ENCODE results near the gene GPC6.

GPC6 gene

DNA sequence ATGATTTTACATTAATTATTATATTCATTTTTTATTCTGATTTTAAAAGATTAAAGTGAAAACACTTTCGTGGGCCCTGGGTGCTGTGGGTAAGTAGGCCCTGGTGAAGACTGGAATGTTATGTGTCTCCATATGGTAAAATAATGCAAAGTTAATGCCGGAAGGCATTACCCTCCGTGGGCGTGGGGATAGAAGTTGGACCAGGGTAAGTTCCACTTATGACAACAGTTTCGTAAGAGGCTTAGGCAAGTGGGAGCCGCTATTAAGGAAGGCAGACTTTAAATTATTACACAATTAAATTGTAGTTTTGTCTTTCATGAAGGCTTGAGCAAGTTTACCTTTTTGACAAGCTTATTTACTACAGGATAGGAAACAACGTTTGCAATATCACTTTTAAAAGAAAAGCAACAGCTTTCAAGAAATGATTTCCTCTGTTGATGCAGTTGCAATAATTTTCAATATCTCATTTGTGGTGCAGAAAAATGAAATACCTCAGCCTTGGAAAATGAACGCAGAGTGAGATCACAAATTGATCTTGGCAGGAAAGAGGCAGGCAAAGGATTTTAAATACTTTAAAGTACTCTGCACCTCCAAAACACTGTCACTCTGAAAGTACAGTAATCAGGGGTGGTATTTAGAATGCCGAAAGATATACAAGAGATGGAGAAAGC lies 942.3 kb downstream of the GPC6 start:
- no peak for DNase-seq (ENCODE audit: low read depth)

DNA sequence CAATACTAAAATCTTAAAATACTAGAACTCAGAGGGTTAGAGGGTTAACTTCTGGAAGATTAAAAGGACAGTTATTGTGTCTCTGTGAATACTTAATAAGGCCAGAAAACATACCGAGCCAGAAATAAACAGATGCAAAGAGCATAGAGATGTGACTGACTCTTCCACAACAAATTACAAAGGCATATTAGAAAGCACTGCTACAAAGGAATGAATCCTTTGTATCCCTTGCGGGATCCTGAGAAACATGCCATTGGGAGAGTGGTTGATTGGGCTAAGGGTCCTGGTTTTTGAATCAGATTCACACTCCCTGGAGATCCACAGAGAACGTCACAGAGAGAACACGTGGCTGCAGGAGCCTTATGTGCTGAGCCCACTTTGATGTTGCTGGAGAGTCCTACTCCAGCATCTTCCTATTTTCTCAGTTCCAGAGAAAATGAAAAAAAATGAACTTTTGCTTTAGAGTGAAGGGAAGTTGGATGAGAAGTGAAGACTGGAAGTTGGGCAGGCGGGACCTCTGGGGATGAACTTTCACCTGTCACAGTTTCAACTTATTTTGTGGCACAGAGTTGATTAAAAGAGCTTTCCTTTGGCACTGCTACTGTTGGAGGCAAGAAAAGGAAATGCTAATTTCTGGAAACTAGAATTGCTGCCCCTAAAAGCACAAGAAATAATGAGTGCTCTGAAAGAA lies 943.0 kb downstream of the GPC6 start:
- no peak for DNase-seq (ENCODE audit: low read depth)

GRCh38 chr13:94170145-94170571 lies 943.6 kb downstream of the GPC6 start:
- DNase-seq (ENCODE audit: low read depth) = no peak

DNA sequence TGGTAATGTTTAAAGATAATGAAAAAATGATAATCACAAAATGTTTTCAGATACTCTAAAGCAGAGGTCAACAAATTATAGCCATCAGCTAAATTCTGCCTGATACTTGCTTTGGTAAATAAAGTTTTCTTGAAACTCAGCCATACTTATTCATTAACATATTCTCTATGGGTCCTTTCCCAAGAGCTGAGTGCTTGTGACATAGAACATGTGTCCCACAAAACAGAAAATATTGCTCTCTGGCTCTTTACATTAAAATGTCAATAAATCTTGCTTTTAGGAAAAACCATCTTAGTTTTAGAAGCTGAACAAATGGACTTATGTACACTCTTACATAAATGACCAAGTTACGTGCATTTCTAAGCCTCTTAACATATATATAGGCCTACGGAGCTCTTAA lies 945.8 kb downstream of the GPC6 start:
- no peak for DNase-seq (ENCODE audit: low read depth)

GRCh38 chr13:94173312-94173854 lies 946.8 kb downstream of the GPC6 start:
- peak; percentile 33 for DNase-seq (ENCODE audit: low read depth)

GRCh38 chr13:94174009-94174408 lies 947.4 kb downstream of the GPC6 start:
- DNase-seq (ENCODE audit: low read depth) = no peak

- DNase-seq (ENCODE audit: low read depth) = no peak
Measured at GRCh38 chr13:94175076-94175475, 948.5 kb downstream of the GPC6 start.

- DNase-seq (ENCODE audit: low read depth) = no peak
Measured at GRCh38 chr13:94176561-94176960, 950.0 kb downstream of the GPC6 start.

- no peak for DNase-seq (ENCODE audit: low read depth)
Measured at GRCh38 chr13:94177041-94177440, 950.4 kb downstream of the GPC6 start.

GRCh38 chr13:94178625-94179244 lies 952.1 kb downstream of the GPC6 start:
- DNase-seq (ENCODE audit: low read depth) = no peak

DNA sequence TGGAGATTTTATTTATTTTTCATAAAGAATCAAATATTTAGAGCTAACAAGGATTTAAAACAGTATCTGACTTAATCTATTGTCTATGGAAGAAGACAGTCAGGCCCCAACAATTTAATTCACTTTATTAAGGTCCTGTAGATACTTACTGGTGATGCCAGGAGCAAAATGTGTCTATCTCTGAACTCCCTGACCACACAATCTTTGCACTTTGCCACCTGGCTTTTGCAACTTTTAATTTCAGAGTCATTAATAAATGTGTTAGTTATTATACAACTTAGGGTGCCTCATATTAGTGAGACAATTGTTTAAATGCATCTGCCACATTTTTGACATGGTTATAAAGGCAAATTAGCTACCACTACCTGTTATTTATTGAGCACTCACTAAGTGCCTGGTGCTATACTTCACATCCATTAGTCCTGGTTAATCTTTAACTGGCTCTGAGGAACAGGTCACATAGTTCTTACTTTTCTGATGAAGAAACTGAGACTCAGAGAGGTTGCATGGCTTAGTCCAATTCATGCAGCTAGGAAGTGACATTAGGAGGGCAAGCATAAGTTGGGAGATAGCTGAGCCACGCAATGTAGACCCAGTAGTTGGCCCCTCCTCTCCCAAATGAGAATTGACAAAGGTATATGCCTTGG lies 955.0 kb downstream of the GPC6 start:
- DNase-seq (ENCODE audit: low read depth) = no peak

DNA sequence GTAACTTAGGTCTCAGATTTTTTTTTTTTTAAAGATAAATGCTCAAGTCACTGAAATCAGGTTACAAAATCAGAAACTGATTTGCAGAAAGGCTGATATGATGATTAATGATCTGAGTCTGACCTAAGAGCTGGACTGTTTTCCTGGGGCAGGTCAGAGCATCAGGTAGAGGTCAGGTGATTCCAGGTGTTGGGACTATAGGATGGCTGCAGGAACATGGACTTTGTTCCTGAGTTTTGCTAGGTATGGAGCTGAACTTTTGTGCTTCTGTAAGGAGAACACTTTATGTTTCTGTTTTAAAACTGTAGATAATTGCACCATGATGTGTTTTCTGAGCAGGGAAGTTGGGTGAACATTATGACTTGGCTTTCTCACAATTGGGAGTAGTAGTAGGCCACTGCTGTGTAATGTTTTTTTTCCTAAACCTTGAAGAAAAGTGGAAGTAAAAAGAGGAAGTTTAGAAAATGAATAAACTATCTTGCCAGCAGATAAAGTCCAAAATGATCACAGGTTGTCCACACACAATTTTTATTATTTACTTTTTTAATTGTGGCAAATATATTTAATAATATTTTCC lies 955.7 kb downstream of the GPC6 start:
- DNase-seq (ENCODE audit: low read depth) = no peak

- no peak for DNase-seq (ENCODE audit: low read depth)
Measured at GRCh38 chr13:94186470-94186869, 959.9 kb downstream of the GPC6 start.

- DNase-seq (ENCODE audit: low read depth) = no peak
Measured at GRCh38 chr13:94188201-94188854, 961.7 kb downstream of the GPC6 start.

GRCh38 chr13:94192431-94192975 lies 965.9 kb downstream of the GPC6 start:
- DNase-seq (ENCODE audit: low read depth) = no peak

DNA sequence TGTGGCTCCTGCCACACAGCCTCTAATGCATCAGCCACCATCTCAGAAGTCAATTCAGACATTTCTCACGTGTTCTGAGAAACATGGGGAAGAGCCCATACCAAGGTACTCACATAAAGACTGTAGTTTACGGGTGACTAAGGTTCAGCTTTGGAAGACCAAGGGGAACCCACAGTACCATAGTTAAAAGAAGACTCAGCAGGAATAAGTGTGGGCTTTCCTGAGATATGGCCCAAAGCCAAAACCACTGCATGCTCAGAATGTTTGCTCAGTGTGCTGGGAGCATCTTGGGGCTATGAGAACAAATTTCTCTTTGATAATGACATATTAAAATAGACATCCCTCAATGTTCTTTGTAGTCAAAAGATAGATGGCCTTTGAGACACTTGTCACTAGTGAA lies 969.1 kb downstream of the GPC6 start:
- peak; percentile 61 for DNase-seq (ENCODE audit: low read depth)

DNA sequence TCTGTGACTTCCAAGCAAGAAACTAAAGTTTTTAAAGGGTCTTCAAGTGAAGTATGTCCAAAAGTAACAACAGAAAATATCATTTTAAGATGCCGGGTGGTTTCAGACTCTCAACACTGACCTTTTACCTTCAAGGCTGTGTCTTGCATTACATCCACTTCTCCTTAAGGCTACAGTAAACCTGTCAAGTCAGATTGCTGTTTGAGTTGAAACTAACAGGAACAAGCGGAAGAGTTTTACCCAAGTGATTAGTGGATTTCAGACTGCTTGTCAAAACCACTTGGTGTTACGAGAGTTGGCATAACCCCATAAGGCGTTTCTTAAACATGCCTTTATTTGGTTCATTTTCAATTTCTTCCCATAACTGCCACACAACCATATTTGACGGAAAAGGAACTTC lies 969.8 kb downstream of the GPC6 start:
- no peak for DNase-seq (ENCODE audit: low read depth)

GRCh38 chr13:94198681-94199080 lies 972.1 kb downstream of the GPC6 start:
- DNase-seq (ENCODE audit: low read depth) = no peak

DNA sequence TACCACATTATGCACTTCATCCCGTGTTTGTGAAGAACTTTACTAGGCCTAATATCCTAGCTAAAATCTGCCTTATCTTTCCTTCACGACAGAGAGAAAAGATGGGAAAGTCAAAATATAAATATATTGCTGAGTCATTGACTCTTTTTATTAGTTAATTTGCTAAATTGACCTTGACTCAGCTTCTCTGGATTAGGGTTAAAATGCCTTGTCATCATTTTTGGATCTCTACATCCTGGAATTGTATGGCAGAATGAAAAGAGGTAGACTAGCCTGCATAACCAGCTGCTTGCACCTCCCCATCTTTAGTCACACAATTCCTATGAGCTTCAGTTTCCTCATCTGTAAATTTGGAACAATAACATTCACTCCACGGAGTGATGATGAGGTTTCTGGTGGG lies 972.5 kb downstream of the GPC6 start:
- no peak for DNase-seq (ENCODE audit: low read depth)

GRCh38 chr13:94201022-94201421 lies 974.4 kb downstream of the GPC6 start:
- no peak for DNase-seq (ENCODE audit: low read depth)

DNA sequence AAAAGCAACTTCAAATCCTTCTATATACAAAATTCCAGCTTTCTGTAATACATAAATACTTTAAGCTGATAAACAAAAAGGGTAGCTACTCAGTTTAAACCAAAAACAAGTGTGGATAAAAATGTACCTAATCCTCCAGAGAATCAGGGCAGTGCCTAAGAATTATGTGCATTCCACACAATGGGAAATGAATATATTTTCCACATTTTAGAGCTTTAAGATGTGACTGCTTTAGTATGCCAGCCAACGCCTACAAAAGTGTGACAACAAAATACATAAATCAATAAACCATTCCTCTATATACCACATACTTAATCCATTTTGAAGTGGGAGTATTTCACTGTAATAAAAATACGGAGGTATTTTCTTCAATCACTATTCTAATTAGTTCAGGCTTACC lies 977.6 kb downstream of the GPC6 start:
- DNase-seq (ENCODE audit: low read depth) = no peak
